ENCODE data around the gene MEGF6.

The MEGF6 gene

GRCh38 chr1:3461238-3461933 lies 149.9 kb downstream of the MEGF6 start:
- DNase-seq: no peak

- DNase-seq: no peak
Measured at GRCh38 chr1:3460672-3461131, 150.6 kb downstream of the MEGF6 start.

GRCh38 chr1:3459940-3460671 lies 151.2 kb downstream of the MEGF6 start:
- DNase-seq: no peak

- no peak for DNase-seq
Measured at GRCh38 chr1:3459051-3459908, 152.0 kb downstream of the MEGF6 start.

- peak in 19 of 58 donors; percentile 16 to 70 (median 42) for DNase-seq
Measured at GRCh38 chr1:3457910-3458883, 153.1 kb downstream of the MEGF6 start.

- DNase-seq: no peak
Measured at GRCh38 chr1:3456964-3457909, 154.1 kb downstream of the MEGF6 start.

GRCh38 chr1:3456449-3456963 lies 154.8 kb downstream of the MEGF6 start:
- no peak for DNase-seq

- DNase-seq: no peak
Measured at GRCh38 chr1:3455670-3456448, 155.4 kb downstream of the MEGF6 start.

- DNase-seq: no peak
Measured at GRCh38 chr1:3454811-3455618, 156.3 kb downstream of the MEGF6 start.

GRCh38 chr1:3453891-3454810 lies 157.2 kb downstream of the MEGF6 start, which contains the start of gene ARHGEF16:
Gene ARHGEF16, plus strand, starts transcription at chr1:3454665. Its CDS starts 8,420 bp downstream, at chr1:3463085.
- DNase-seq: peak in 4 of 58 donors; percentile 39 to 48 (median 44)

GRCh38 chr1:3453203-3453761 lies 158.0 kb downstream of the MEGF6 start:
- peak in 50 of 58 donors; percentile 23 to 77 (median 54) for DNase-seq

GRCh38 chr1:3452866-3453175 lies 158.5 kb downstream of the MEGF6 start:
- DNase-seq: no peak

GRCh38 chr1:3451994-3452865 lies 159.1 kb downstream of the MEGF6 start:
- DNase-seq: no peak

- no peak for DNase-seq
Measured at GRCh38 chr1:3450983-3451382, 160.3 kb downstream of the MEGF6 start.
